PC-9 (cell line): Measurements from ENCODE around the gene MTERF4. TPM values are rescaled to one million over a fixed set of nuclear protein-coding genes. Genes with fewer than 3 reads are reported as not detected.

ENCODE experiments used
- BruUV-seq: library from RNA; stranded (reverse); fragments of 400-500 nt; replicated peaks from 2 replicates; lab custom pipeline; 2021; lab: Mats Ljungman, UMichigan
- CTCF ChIA-PET: fragments of 300-600 bp; sonication (Branson Sonifier 250); formaldehyde crosslinking; loops from one replicate; lab custom pipeline; 2022; ENCODE audit warnings: antibody characterized with exemption; lab: Charles Lee
- POLR2A ChIA-PET: fragments of 300-600 bp; sonication (Branson Sonifier 250); formaldehyde crosslinking; loops from one replicate; lab custom pipeline; 2022; ENCODE audit warnings: antibody characterized with exemption; ENCODE audit not compliant: unreplicated experiment; lab: Charles Lee
- DNase-seq, 2 experiments: peaks; one replicate each; pipeline versions ENCODE4 v3.0.0 to v3.0.0-alpha.2; 2015 to 2022; ENCODE audit warnings: mixed read lengths in 1 of 2
- H2AFZ ChIP-seq: fragments of 200-600 bp; sonication (generic); 2 replicates; pipeline ENCODE4 v1.8.1; 2017; ENCODE audit warnings: antibody characterized with exemption
- H3F3A ChIP-seq: fragments of 200-600 bp; sonication (generic); 2 replicates; pipeline ENCODE4 v1.8.1; 2017; ENCODE audit warnings: antibody characterized with exemption, mild to moderate bottlenecking, low read depth; ENCODE audit not compliant: insufficient read depth
- H3K27ac ChIP-seq: fragments of 200-600 bp; sonication (generic); 2 replicates; pipeline ENCODE4 v1.6.1; 2016; ENCODE audit warnings: mixed run types
- H3K27me3 ChIP-seq: fragments of 200-600 bp; sonication (generic); 2 replicates; pipeline ENCODE4 v1.6.1; 2016; ENCODE audit warnings: low read depth, mixed run types; ENCODE audit not compliant: insufficient read depth
- H3K36me3 ChIP-seq: fragments of 200-600 bp; sonication (generic); 2 replicates; pipeline ENCODE4 v1.6.1; 2016; ENCODE audit warnings: low read depth, mixed run types
- H3K4me1 ChIP-seq: fragments of 200-600 bp; sonication (generic); replicated peaks from 2 replicates; pipeline ENCODE4 v1.6.1; 2016; ENCODE audit warnings: mixed run types; ENCODE audit not compliant: insufficient read depth
- H3K4me2 ChIP-seq: fragments of 200-600 bp; sonication (generic); 2 replicates; pipeline ENCODE4 v1.6.1; 2017; ENCODE audit warnings: mixed run types
- H3K4me3 ChIP-seq: fragments of 200-600 bp; sonication (generic); 2 replicates; pipeline ENCODE4 v1.6.1; 2016; ENCODE audit warnings: mixed run types
- H3K79me2 ChIP-seq: fragments of 200-600 bp; sonication (generic); 2 replicates; pipeline ENCODE4 v1.6.1; 2017; ENCODE audit warnings: low read depth, mixed run types
- H3K9me2 ChIP-seq: fragments of 200-600 bp; sonication (generic); 2 replicates; pipeline ENCODE4 v1.8.1; 2017; ENCODE audit warnings: mild to moderate bottlenecking; ENCODE audit not compliant: insufficient read depth
- H3K9me3 ChIP-seq: fragments of 200-600 bp; sonication (generic); 2 replicates; pipeline ENCODE4 v1.8.1; 2016; ENCODE audit warnings: low read depth; ENCODE audit not compliant: insufficient read depth
- H4K20me1 ChIP-seq: fragments of 200-600 bp; sonication (generic); 2 replicates; pipeline ENCODE4 v1.8.1; 2017; ENCODE audit not compliant: insufficient read depth
- CTCF ChIP-seq: fragments of 200-600 bp; sonication (generic); conservative IDR thresholded peaks from 2 replicates; pipeline ENCODE4 v1.6.1; 2017; ENCODE audit warnings: mixed run types, antibody characterized with exemption, mild to moderate bottlenecking, moderate library complexity
- EZH2 ChIP-seq: fragments of 200-600 bp; sonication (generic); IDR thresholded peaks from 2 replicates; pipeline ENCODE4 v1.8.0; 2017; ENCODE audit warnings: antibody characterized with exemption, low read depth
- intact Hi-C: fragments of 100-400 bp; cut with micrococcal nuclease; formaldehyde crosslinking; loops from one replicate; pipeline ENCODE4 v1.10.0; 2022; ENCODE audit not compliant: unreplicated experiment
- total RNA-seq: library from RNA; stranded (reverse); gene quantifications from 2 replicates; pipeline ENCODE4 v1.2.3, GENCODE V29; 2021

The MTERF4 gene
- total RNA-seq, 1 experiment from 2014 or later, result 42.8 TPM

- H3F3A ChIP-seq, result no peaks in the 10 kb centered on the region
- no peaks in the 10 kb centered on the region for H3K9me2 ChIP-seq
- no peak for TF ChIP-seq CTCF
- no peak for TF ChIP-seq EZH2
- no peak overlapping the region for H3K4me3 ChIP-seq
- no peaks in the 10 kb centered on the region for H3K27me3 ChIP-seq
- ChIA-PET CTCF (no interaction called here), POLR2A (no interaction called here)
- H3K27ac ChIP-seq, result no peak overlapping the region
- no TSS peak for BruUV-seq
- H3K4me2 ChIP-seq, result no peak overlapping the region
- intact Hi-C loops, result no loop called here
- H4K20me1 ChIP-seq, result no peaks in the 10 kb centered on the region
- 0 out of 2 replicates have a peak, but pooled peaks cover 5% of the 10 kb centered on the region for H3K36me3 ChIP-seq
- DNase-seq, result no peak
- no peak overlapping the region for H2AFZ ChIP-seq
- H3K79me2 ChIP-seq, result no peaks in the 10 kb centered on the region
- no peaks in the 10 kb centered on the region for H3K4me1 ChIP-seq
- H3K9me3 ChIP-seq, result no peaks in the 10 kb centered on the region
These were observed 33.6 kb upstream of the MTERF4 start for GRCh38 chr2:241135737-241136136.

DNA sequence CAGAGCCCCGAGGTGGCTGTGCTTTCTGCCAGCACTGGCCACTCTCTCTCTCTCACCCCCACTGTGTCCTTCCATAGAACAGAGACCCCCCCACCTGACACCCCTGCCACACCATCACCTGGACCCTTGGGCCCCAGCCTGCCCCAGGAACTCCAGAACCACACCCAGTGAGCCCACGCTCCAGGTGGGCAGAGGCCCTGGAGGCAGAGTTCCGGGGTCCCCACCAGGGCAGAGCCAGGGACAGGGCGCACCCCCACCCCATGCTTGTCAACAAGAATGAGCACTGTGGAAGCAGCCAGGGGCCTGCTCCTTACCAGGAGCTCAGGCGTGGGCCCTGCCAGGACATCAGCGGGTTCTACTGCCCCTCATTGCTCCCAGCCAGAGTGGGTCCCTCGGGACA lies 32.6 kb upstream of the MTERF4 start:
- TF ChIP-seq EZH2 (no peak), CTCF (no peak)
- ChIA-PET CTCF (no interaction called here), POLR2A (no interaction called here)
- H2AFZ ChIP-seq, result no peak overlapping the region
- intact Hi-C loops, result no loop called here
- no peaks in the 10 kb centered on the region for H3K4me1 ChIP-seq
- 0 out of 2 replicates have a peak, but pooled peaks cover 5% of the 10 kb centered on the region for H3K36me3 ChIP-seq
- no peak overlapping the region for H3K27ac ChIP-seq
- no peaks in the 10 kb centered on the region for H3K9me2 ChIP-seq
- no peaks in the 10 kb centered on the region for H4K20me1 ChIP-seq
- no TSS peak for BruUV-seq
- no peak for DNase-seq
- H3K9me3 ChIP-seq, result no peaks in the 10 kb centered on the region
- no peak overlapping the region for H3K4me2 ChIP-seq
- no peak overlapping the region for H3K4me3 ChIP-seq
- H3K79me2 ChIP-seq, result no peaks in the 10 kb centered on the region
- no peaks in the 10 kb centered on the region for H3K27me3 ChIP-seq
- no peaks in the 10 kb centered on the region for H3F3A ChIP-seq

GRCh38 chr2:241133436-241133820 lies 31.3 kb upstream of the MTERF4 start:
- Histone ChIP-seq H3K9me3 (no peaks in the 10 kb centered on the region), H2AFZ (no peak overlapping the region), H3K4me1 (no peaks in the 10 kb centered on the region), H3K9me2 (no peaks in the 10 kb centered on the region), H3F3A (no peaks in the 10 kb centered on the region), H3K4me3 (no peak overlapping the region), H3K27me3 (no peaks in the 10 kb centered on the region), H3K79me2 (no peaks in the 10 kb centered on the region), H3K36me3 (0 out of 2 replicates have a peak, but pooled peaks cover 5% of the 10 kb centered on the region), H3K4me2 (no peak overlapping the region), H4K20me1 (no peaks in the 10 kb centered on the region), H3K27ac (no peak overlapping the region)
- ChIA-PET POLR2A (no interaction called here), CTCF (no interaction called here)
- DNase-seq, result no peak
- intact Hi-C loops, result no loop called here
- no TSS peak for BruUV-seq
- TF ChIP-seq CTCF (no peak), EZH2 (no peak)
